Neural cell (in vitro differentiated cells): Measurements from ENCODE around the gene CCDC74A. TPM values are rescaled to one million over a fixed set of nuclear protein-coding genes. Genes with fewer than 3 reads are reported as not detected.
"Not testable (repeated sequence)": the region's sequence is repeated elsewhere in the genome, so short reads cannot be mapped to it uniquely, and the experiment has no call there.

Experiments
- H2AFZ ChIP-seq: fragments of 200-600, 300-800 bp; sonication (generic), shearing (Covaris generic); 2 replicates; pipeline ENCODE4 v1.6.0; 2014; ENCODE audit warnings: low read depth, mild to moderate bottlenecking, antibody characterized with exemption, low read length, moderate library complexity
- H3F3A ChIP-seq: fragments of 200-600 bp; shearing (Covaris generic); 2 replicates; pipeline ENCODE4 v1.6.1; 2016; ENCODE audit warnings: mild to moderate bottlenecking, moderate library complexity, mixed read lengths, antibody characterized with exemption, low read length; ENCODE audit not compliant: insufficient read depth, poor library complexity, severe bottlenecking
- H3K27ac ChIP-seq: fragments of 200-600, 300-800 bp; sonication (generic), shearing (Covaris generic); 2 replicates; pipeline ENCODE4 v1.5.1; 2014; ENCODE audit warnings: mild to moderate bottlenecking, low read length, moderate library complexity
- H3K27me3 ChIP-seq: fragments of 300-800, 200-600 bp; sonication (generic), shearing (Covaris generic); 2 replicates; pipeline ENCODE4 v1.6.0; 2014; ENCODE audit warnings: mild to moderate bottlenecking, low read depth, low read length, moderate library complexity; ENCODE audit not compliant: insufficient read depth
- H3K36me3 ChIP-seq: fragments of 300-800, 200-600 bp; sonication (generic), shearing (Covaris generic); 2 replicates; pipeline ENCODE4 v1.5.1; 2014; ENCODE audit warnings: mild to moderate bottlenecking, antibody characterized with exemption, low read length, moderate library complexity; ENCODE audit not compliant: insufficient read depth
- H3K4me2 ChIP-seq: fragments of 300-800, 200-600 bp; sonication (generic), shearing (Covaris generic); 2 replicates; pipeline ENCODE4 v1.6.0; 2014; ENCODE audit warnings: mild to moderate bottlenecking, low read length
- H3K4me3 ChIP-seq: fragments of 300-800, 200-600 bp; sonication (generic), shearing (Covaris generic); 2 replicates; pipeline ENCODE4 v1.5.1; 2014; ENCODE audit warnings: mild to moderate bottlenecking, low read length, moderate library complexity
- H3K79me2 ChIP-seq: fragments of 200-600 bp; shearing (Covaris generic); replicated peaks from 2 replicates; pipeline ENCODE4 v1.6.0; 2014; ENCODE audit warnings: mild to moderate bottlenecking, low read length, moderate library complexity; ENCODE audit not compliant: insufficient read depth
- H3K9ac ChIP-seq: fragments of 300-800, 200-600 bp; sonication (generic), shearing (Covaris generic); 2 replicates; pipeline ENCODE4 v1.6.1; 2016; ENCODE audit warnings: mild to moderate bottlenecking, low read length, mixed read lengths
- H3K9me2 ChIP-seq: fragments of 200-600 bp; shearing (Covaris generic); 2 replicates; pipeline ENCODE4 v1.6.1; 2016; ENCODE audit warnings: mild to moderate bottlenecking, low read length, mixed read lengths; ENCODE audit not compliant: insufficient read depth
- H3K9me3 ChIP-seq: fragments of 200-600, 300-800 bp; sonication (generic), shearing (Covaris generic); 2 replicates; pipeline ENCODE4 v1.6.1; 2016; ENCODE audit warnings: mild to moderate bottlenecking, mixed run types, low read length, moderate library complexity, mixed read lengths
- H4K20me1 ChIP-seq: fragments of 200-600 bp; shearing (Covaris generic); 2 replicates; pipeline ENCODE4 v1.6.1; 2016; ENCODE audit warnings: mild to moderate bottlenecking, mixed run types; ENCODE audit not compliant: insufficient read depth
- CTCF ChIP-seq: fragments of 450-650 bp; IDR thresholded peaks from 2 replicates; pipeline ENCODE4 v1.5.1; 2014; ENCODE audit warnings: antibody characterized with exemption, mild to moderate bottlenecking, moderate library complexity; ENCODE audit not compliant: poor library complexity, severe bottlenecking
- EP300 ChIP-seq: fragments of 450-650 bp; conservative IDR thresholded peaks from 2 replicates; pipeline ENCODE4 v1.6.1; 2014; ENCODE audit warnings: antibody characterized with exemption, mild to moderate bottlenecking, moderate library complexity; ENCODE audit not compliant: poor library complexity, severe bottlenecking
- EZH2 ChIP-seq: fragments of 200-600, 300-800 bp; shearing (Covaris generic), sonication (generic); IDR thresholded peaks from 2 replicates; pipeline ENCODE4 v1.6.1; 2014; ENCODE audit warnings: antibody characterized with exemption, low read length, borderline replicate concordance, mild to moderate bottlenecking; ENCODE audit not compliant: insufficient read depth, poor library complexity, severe bottlenecking
- MXI1 ChIP-seq: fragments of 450-650 bp; conservative IDR thresholded peaks from 2 replicates; pipeline ENCODE4 v1.6.1; 2014; ENCODE audit warnings: antibody characterized with exemption, mild to moderate bottlenecking; ENCODE audit not compliant: poor library complexity, severe bottlenecking
- POLR2AphosphoS5 ChIP-seq: IDR thresholded peaks from 2 replicates; pipeline ENCODE4 v1.6.1; 2012
- SMC3 ChIP-seq: fragments of 450-650 bp; conservative IDR thresholded peaks from 2 replicates; pipeline ENCODE4 v1.6.1; 2014; ENCODE audit warnings: antibody characterized with exemption, mild to moderate bottlenecking, moderate library complexity; ENCODE audit not compliant: poor library complexity
- polyA plus RNA-seq: library from polyadenylated mRNA; depleted of rRNA; stranded (reverse); fragments of >200 nt; gene quantifications from 2 replicates; pipeline ENCODE4 v1.2.3, GENCODE V29; 2014

Gene CCDC74A
- polyA plus RNA-seq, 1 donor from 2014 or later, result 38.2 TPM

- peak overlapping the region; percentile 89 for H3K27ac ChIP-seq
- no peaks in the 10 kb centered on the region for H3K36me3 ChIP-seq
- TF ChIP-seq POLR2AphosphoS5 (no peak), MXI1 (no peak), EZH2 (no peak), SMC3 (no peak), EP300 (no peak), CTCF (no peak)
- peak overlapping the region; percentile 87 for H3K9ac ChIP-seq
- no peaks in the 10 kb centered on the region for H4K20me1 ChIP-seq
- H3K27me3 ChIP-seq, result no peaks in the 10 kb centered on the region
- peak overlapping the region; percentile 85 for H2AFZ ChIP-seq
- peak overlapping the region; percentile 45 for H3K4me2 ChIP-seq
- H3K79me2 ChIP-seq, result peaks cover 32% of the 10 kb centered on the region
- H3K9me2 ChIP-seq, result no peaks in the 10 kb centered on the region
- peak overlapping the region; percentile 92 for H3K4me3 ChIP-seq
- H3F3A ChIP-seq, result no peaks in the 10 kb centered on the region
- no peaks in the 10 kb centered on the region for H3K9me3 ChIP-seq
These were observed 34.3 kb upstream of the CCDC74A start for GRCh38 chr2:131493199-131493968.

- H3F3A ChIP-seq, H3K9ac ChIP-seq, H3K9me2 ChIP-seq, H4K20me1 ChIP-seq, H3K27ac ChIP-seq, H3K36me3 ChIP-seq, H3K9me3 ChIP-seq, H3K27me3 ChIP-seq, H3K4me3 ChIP-seq, H2AFZ ChIP-seq, H3K4me2 ChIP-seq: not testable (repeated sequence)
- H3K79me2 ChIP-seq, result peaks cover 32% of the 10 kb centered on the region
These were observed 32.2 kb upstream of the CCDC74A start for GRCh38 chr2:131495506-131495905.

GRCh38 chr2:131498321-131498973, 29.2 kb upstream of the CCDC74A start:
- H3K9me3 ChIP-seq, H3K36me3 ChIP-seq, H2AFZ ChIP-seq, H3K4me2 ChIP-seq, H3K4me3 ChIP-seq, H3K9ac ChIP-seq, H3K27ac ChIP-seq, H3K9me2 ChIP-seq, H3K27me3 ChIP-seq, H3F3A ChIP-seq, H4K20me1 ChIP-seq: not testable (repeated sequence)
- H3K79me2 ChIP-seq, result peaks cover 26% of the 10 kb centered on the region

GRCh38 chr2:131503587-131503986, 24.1 kb upstream of the CCDC74A start:
- not testable (repeated sequence) for H3K4me2 ChIP-seq, H3K27ac ChIP-seq, H3K9me3 ChIP-seq, H3K79me2 ChIP-seq, H3F3A ChIP-seq, H3K9ac ChIP-seq, H3K36me3 ChIP-seq, H3K4me3 ChIP-seq, H3K27me3 ChIP-seq, H4K20me1 ChIP-seq, H3K9me2 ChIP-seq, H2AFZ ChIP-seq

- H3K4me2 ChIP-seq, H3K27me3 ChIP-seq, H3K9me2 ChIP-seq, H3F3A ChIP-seq, H3K9me3 ChIP-seq, H3K79me2 ChIP-seq, H3K27ac ChIP-seq, H3K4me3 ChIP-seq, H2AFZ ChIP-seq, H4K20me1 ChIP-seq, H3K36me3 ChIP-seq, H3K9ac ChIP-seq: not testable (repeated sequence)
These were observed 23.5 kb upstream of the CCDC74A start for GRCh38 chr2:131504082-131504750.
